Neuronal stem cell (in vitro differentiated cells): ENCODE data around the gene CEP112. TPM values are rescaled to one million over a fixed set of nuclear protein-coding genes. Genes with fewer than 3 reads are reported as not detected.

ENCODE experiments used
- DNase-seq: peaks from one replicate; pipeline ENCODE4 v3.0.0-alpha.2; 2013; ENCODE audit warnings: low spot score
- H2AFZ ChIP-seq: one replicate; pipeline ENCODE4 v1.6.1; 2013; ENCODE audit warnings: mild to moderate bottlenecking, low read length, inconsistent platforms
- H2AK5ac ChIP-seq: 2 replicates; pipeline ENCODE4 v1.6.1; 2013; ENCODE audit warnings: low read depth, mild to moderate bottlenecking, inconsistent platforms, low read length, moderate library complexity, mixed read lengths
- H2BK120ac ChIP-seq: 2 replicates; pipeline ENCODE4 v1.6.1; 2013; ENCODE audit warnings: low read depth, mild to moderate bottlenecking, inconsistent platforms, low read length, moderate library complexity, mixed read lengths
- H2BK12ac ChIP-seq: one replicate; pipeline ENCODE4 v1.6.1; 2013; ENCODE audit warnings: low read length, inconsistent platforms
- H2BK15ac ChIP-seq: 2 replicates; pipeline ENCODE4 v1.6.1; 2013; ENCODE audit warnings: mild to moderate bottlenecking, low read length, inconsistent platforms, mixed read lengths
- H2BK5ac ChIP-seq: one replicate; pipeline ENCODE4 v1.6.1; 2013; ENCODE audit warnings: inconsistent platforms, mild to moderate bottlenecking, low read length, moderate library complexity
- H3K14ac ChIP-seq: one replicate; pipeline ENCODE4 v1.6.1; 2013; ENCODE audit warnings: low read length, inconsistent platforms
- H3K18ac ChIP-seq: 2 replicates; pipeline ENCODE4 v1.6.1; 2013; ENCODE audit warnings: low read length, inconsistent platforms
- H3K23ac ChIP-seq: 2 replicates; pipeline ENCODE4 v1.6.1; 2013; ENCODE audit warnings: low read depth, mild to moderate bottlenecking, mixed read lengths, low read length, inconsistent platforms; ENCODE audit not compliant: poor library complexity
- H3K27ac ChIP-seq: replicated peaks from 3 replicates; pipeline ENCODE4 v1.5.1; 2013; ENCODE audit warnings: low read length, inconsistent platforms
- H3K27me3 ChIP-seq, 3 experiments: 2 replicates each; pipeline ENCODE4 v1.6.1; 2013; ENCODE audit warnings: low read length in 3 of 3, mild to moderate bottlenecking in 2 of 3, inconsistent platforms in 1 of 3, low read depth in 1 of 3, mixed read lengths in 1 of 3, moderate library complexity in 1 of 3; ENCODE audit not compliant: control insufficient read depth in 3 of 3, insufficient read depth in 3 of 3
- H3K36me3 ChIP-seq, 2 donors: replicated peaks in 1 of 2; 2 replicates each; pipeline ENCODE4 v1.6.1; 2013; ENCODE audit warnings: low read length in 2 of 2; ENCODE audit not compliant: control insufficient read depth in 2 of 2, insufficient read depth in 2 of 2
- H3K4ac ChIP-seq: 2 replicates; pipeline ENCODE4 v1.6.1; 2013; ENCODE audit warnings: inconsistent platforms, mild to moderate bottlenecking, low read length, moderate library complexity
- H3K4me1 ChIP-seq, 2 donors: 1 replicate in 1 of 2; 2 replicates in 1 of 2; pipeline ENCODE4 v1.6.1; 2013; ENCODE audit warnings: low read length in 2 of 2, low read depth in 1 of 2; ENCODE audit not compliant: control insufficient read depth in 2 of 2, insufficient read depth in 1 of 2
- H3K4me2 ChIP-seq: one replicate; pipeline ENCODE4 v1.6.1; 2013; ENCODE audit warnings: mild to moderate bottlenecking, low read length, inconsistent platforms; ENCODE audit not compliant: insufficient read depth, poor library complexity, severe bottlenecking
- H3K4me3 ChIP-seq, 2 donors: 2 replicates each; pipeline ENCODE4 v1.5.1; 2013; ENCODE audit warnings: low read length in 2 of 2, mild to moderate bottlenecking in 2 of 2, inconsistent platforms in 1 of 2, moderate library complexity in 1 of 2
- H3K79me1 ChIP-seq: one replicate; pipeline ENCODE4 v1.6.1; 2013; ENCODE audit warnings: low read depth, mild to moderate bottlenecking, inconsistent platforms, low read length, moderate library complexity
- H3K9ac ChIP-seq: one replicate; pipeline ENCODE4 v1.6.1; 2013; ENCODE audit warnings: mild to moderate bottlenecking, low read depth, low read length, inconsistent platforms; ENCODE audit not compliant: poor library complexity
- H3K9me3 ChIP-seq, 2 donors: replicated peaks in 1 of 2; 2 replicates each; pipeline versions ENCODE3 to v1.6.1; 2013; ENCODE audit warnings: low read length in 2 of 2, mild to moderate bottlenecking in 2 of 2, inconsistent platforms in 1 of 2, low read depth in 1 of 2, mixed read lengths in 1 of 2, moderate library complexity in 1 of 2; ENCODE audit not compliant: control insufficient read depth in 2 of 2, insufficient read depth in 1 of 2
- H4K8ac ChIP-seq: one replicate; pipeline ENCODE4 v1.6.1; 2013; ENCODE audit warnings: low read depth, mild to moderate bottlenecking, inconsistent platforms, low read length, moderate library complexity
- H4K91ac ChIP-seq: one replicate; pipeline ENCODE4 v1.6.1; 2013; ENCODE audit warnings: low read length, low read depth, mild to moderate bottlenecking, inconsistent platforms; ENCODE audit not compliant: poor library complexity
- WGBS, 2 donors: extraction: QIAGEN DNeasy Blood & Tissue Kit; methylation state at CpG; one replicate each; pipeline ENCODE4 v1.1.7; 2013; ENCODE audit warnings: missing lambda C conversion rate in 2 of 2, mixed read lengths in 1 of 2; ENCODE audit not compliant: insufficient read length in 2 of 2, insufficient replicate concordance in 1 of 2; ENCODE audit errors: extremely low coverage in 2 of 2; 5-methylcytosine and 5-hydroxymethylcytosine counted together
- polyA plus RNA-seq, 2 experiments: library from polyadenylated mRNA; stranded (reverse); fragments of 200-250 nt; gene quantifications; one replicate each; pipeline ENCODE4 v1.2.3, GENCODE V29; 2013

CEP112 gene
- 9.3 TPM for polyA plus RNA-seq (2013, experiment 1 of 2)
- 9.7 TPM for polyA plus RNA-seq (2013, experiment 2 of 2)

DNA sequence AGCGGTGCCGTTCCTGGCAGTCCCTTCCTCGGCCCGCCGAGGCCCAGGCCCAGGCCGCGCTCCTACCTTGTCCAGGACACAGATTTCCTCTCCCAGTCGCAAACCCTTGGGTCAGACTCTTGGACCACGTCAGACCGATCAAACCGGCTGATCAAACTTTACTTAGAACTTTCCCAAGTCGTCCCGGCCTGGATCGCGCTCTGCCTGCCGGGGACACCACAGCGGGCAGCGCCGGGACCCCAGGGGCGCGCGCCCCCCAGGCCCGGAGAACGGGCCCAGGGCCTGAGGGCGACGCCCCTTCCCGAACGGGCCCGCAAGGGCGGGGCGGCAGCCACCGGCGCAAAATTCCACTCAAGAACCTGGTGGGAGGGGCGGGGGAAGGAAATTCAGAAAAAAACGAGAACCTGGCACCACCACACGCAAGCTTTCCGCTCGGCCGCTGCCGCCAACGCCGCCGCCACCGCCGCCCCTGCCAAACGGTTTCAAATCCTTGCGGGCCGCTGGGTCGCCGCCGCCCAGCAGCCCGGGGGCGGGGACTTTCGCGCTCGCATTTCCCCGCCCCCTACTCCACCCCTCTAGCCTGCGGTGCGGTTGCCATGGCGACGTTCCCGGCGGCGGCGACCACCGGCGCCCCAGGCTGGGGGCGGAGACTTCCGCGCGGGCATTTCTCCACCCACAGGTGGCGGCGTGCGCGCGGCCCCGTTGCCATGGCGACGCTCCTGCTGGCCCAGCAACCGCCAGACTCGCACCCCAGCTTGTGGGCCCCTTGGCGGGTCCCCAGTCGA, at the start of gene CEP112:
Gene CEP112, minus strand, starts transcription at position 541 of the 785 bp plus-strand sequence.
- H4K8ac ChIP-seq = no peak within 1 kb of the TSS
- peak within 1 kb of the TSS; percentile 97 for H2AFZ ChIP-seq
- H4K91ac ChIP-seq = no peak within 1 kb of the TSS
- no peak within 1 kb of the TSS for H3K27ac ChIP-seq
- H2AK5ac ChIP-seq = no peak within 1 kb of the TSS
- H3K27me3 ChIP-seq = no peaks in the 10 kb centered on the region
- peaks cover 0 to 6% of the 10 kb centered on the region in 2 donors for H3K36me3 ChIP-seq
- peak within 1 kb of the TSS; percentile 74 to 84 for H3K4me3 ChIP-seq
- H3K4me2 ChIP-seq = peak within 1 kb of the TSS; percentile 78
- no peaks in the 10 kb centered on the region for H3K79me1 ChIP-seq
- no peak within 1 kb of the TSS for H3K4ac ChIP-seq
- peaks cover 1 to 7% of the 10 kb centered on the region in 2 donors for H3K4me1 ChIP-seq
- H2BK12ac ChIP-seq = no peak within 1 kb of the TSS
- no peak within 1 kb of the TSS for H2BK120ac ChIP-seq
- H2BK5ac ChIP-seq = peak within 1 kb of the TSS; percentile 77
- H3K9ac ChIP-seq = peak within 1 kb of the TSS; percentile 78
- peak; percentile 91 for DNase-seq
- H3K14ac ChIP-seq = no peak within 1 kb of the TSS
- H3K9me3 ChIP-seq = no peaks in the 10 kb centered on the region
- peak within 1 kb of the TSS; percentile 95 for H3K18ac ChIP-seq
- WGBS, 2 donors = no CpG with 5 or more reads among the region's 83 CpGs
- no peak within 1 kb of the TSS for H2BK15ac ChIP-seq
- H3K23ac ChIP-seq = peak within 1 kb of the TSS; percentile 65

DNA sequence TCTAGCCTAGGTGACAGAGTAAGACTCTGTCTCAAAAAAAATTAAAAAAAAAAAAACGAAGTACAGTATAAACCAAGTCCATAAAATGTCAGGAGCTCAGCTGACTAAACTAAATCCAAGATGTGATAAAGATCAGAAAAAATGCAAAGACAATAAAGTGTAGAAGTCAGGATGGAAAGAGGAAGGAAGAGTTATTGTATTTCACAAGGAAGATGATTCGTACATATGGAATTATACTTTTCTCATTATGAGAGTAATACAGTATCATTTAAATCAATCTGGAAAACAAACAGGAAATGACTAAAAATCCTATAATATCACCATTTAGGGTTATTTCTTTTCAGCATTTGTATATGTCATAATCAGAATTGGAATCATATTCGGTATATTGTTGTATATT, 48.7 kb upstream of the CEP112 start:
- no peak overlapping the region for H2AFZ ChIP-seq
- peaks cover 0 to 8% (median 0%) of the 10 kb centered on the region in 3 experiments for H3K27me3 ChIP-seq
- no CpG with 5 or more reads among the region's 3 CpGs for WGBS, 2 donors
- H3K9ac ChIP-seq = no peak overlapping the region
- H4K91ac ChIP-seq = no peak overlapping the region
- H3K23ac ChIP-seq = no peak overlapping the region
- H3K79me1 ChIP-seq = no peaks in the 10 kb centered on the region
- H2BK12ac ChIP-seq = no peak overlapping the region
- H2AK5ac ChIP-seq = no peak overlapping the region
- H3K9me3 ChIP-seq = no peaks in the 10 kb centered on the region
- no peak overlapping the region for H3K4me3 ChIP-seq
- H2BK15ac ChIP-seq = no peak overlapping the region
- H3K27ac ChIP-seq = no peak overlapping the region
- H3K4me1 ChIP-seq = no peaks in the 10 kb centered on the region
- no peak overlapping the region for H2BK120ac ChIP-seq
- DNase-seq = no peak
- H3K4ac ChIP-seq = no peak overlapping the region
- H3K18ac ChIP-seq = no peak overlapping the region
- no peak overlapping the region for H3K4me2 ChIP-seq
- H3K14ac ChIP-seq = no peak overlapping the region
- no peak overlapping the region for H4K8ac ChIP-seq
- H3K36me3 ChIP-seq = no peaks in the 10 kb centered on the region
- no peak overlapping the region for H2BK5ac ChIP-seq

GRCh38 chr17:66240013-66240412, 48.1 kb upstream of the CEP112 start:
- Histone ChIP-seq H4K91ac (no peak overlapping the region), H3K4me2 (no peak overlapping the region), H3K79me1 (no peaks in the 10 kb centered on the region), H2BK12ac (no peak overlapping the region), H3K23ac (no peak overlapping the region), H3K27ac (no peak overlapping the region), H3K18ac (no peak overlapping the region), H3K9me3 (no peaks in the 10 kb centered on the region), H2BK15ac (no peak overlapping the region), H3K27me3 (peaks cover 0 to 8% (median 0%) of the 10 kb centered on the region in 3 experiments), H4K8ac (no peak overlapping the region), H2AK5ac (no peak overlapping the region), H3K4ac (no peak overlapping the region), H2BK5ac (no peak overlapping the region), H2BK120ac (no peak overlapping the region), H3K4me3 (no peak overlapping the region), H3K14ac (no peak overlapping the region), H2AFZ (no peak overlapping the region), H3K4me1 (no peaks in the 10 kb centered on the region), H3K36me3 (no peaks in the 10 kb centered on the region), H3K9ac (no peak overlapping the region)
- no CpG with 5 or more reads among the region's 6 CpGs for WGBS, 2 donors
- no peak for DNase-seq

DNA sequence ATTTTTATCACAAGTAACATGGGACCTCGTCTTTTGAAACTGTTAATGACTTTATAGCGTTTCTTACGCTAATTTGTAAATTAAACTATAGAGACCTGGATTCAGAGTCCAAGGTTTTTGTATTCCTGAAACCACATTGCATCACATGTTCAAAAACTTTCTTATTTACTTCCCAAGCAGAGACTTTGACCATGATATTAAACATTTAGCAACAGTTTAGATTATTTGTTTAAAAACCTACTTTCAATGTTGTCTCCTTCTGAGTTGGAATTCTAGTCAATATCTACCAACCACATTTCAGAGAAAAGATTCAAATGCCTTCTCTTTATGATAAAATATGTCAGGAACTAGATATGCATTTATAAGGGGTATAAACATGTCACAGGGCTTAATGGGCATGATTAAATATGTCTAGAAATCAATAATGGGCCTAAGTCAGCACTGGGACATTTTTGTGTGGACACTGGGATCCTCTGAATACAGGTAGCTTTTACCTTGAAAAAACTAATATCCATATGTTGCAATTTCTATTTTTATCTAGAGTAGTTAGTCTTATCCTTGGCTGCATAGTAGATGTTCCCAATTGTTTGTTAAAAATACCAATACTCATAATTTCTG, 43.6 kb upstream of the CEP112 start:
- no peak for DNase-seq

More for the DNA sequence above, 43.6 kb upstream of the CEP112 start:
- no peak overlapping the region for H3K4me3 ChIP-seq
- H2BK15ac ChIP-seq = no peak overlapping the region
- H2AK5ac ChIP-seq = no peak overlapping the region
- no peaks in the 10 kb centered on the region for H3K36me3 ChIP-seq
- H2BK12ac ChIP-seq = no peak overlapping the region
- no peak overlapping the region for H4K91ac ChIP-seq
- H3K27ac ChIP-seq = no peak overlapping the region
- no peak overlapping the region for H2BK120ac ChIP-seq
- peaks cover 0 to 11% (median 0%) of the 10 kb centered on the region in 3 experiments for H3K27me3 ChIP-seq
- no peak overlapping the region for H2AFZ ChIP-seq
- no peaks in the 10 kb centered on the region for H3K4me1 ChIP-seq
- no peak overlapping the region for H3K9ac ChIP-seq
- no peak overlapping the region for H3K23ac ChIP-seq
- no peaks in the 10 kb centered on the region for H3K9me3 ChIP-seq
- H4K8ac ChIP-seq = no peak overlapping the region
- no peak overlapping the region for H2BK5ac ChIP-seq
- no peak overlapping the region for H3K18ac ChIP-seq
- H3K14ac ChIP-seq = no peak overlapping the region
- H3K4ac ChIP-seq = no peak overlapping the region
- WGBS, 2 donors = no CpG with 5 or more reads among the region's 3 CpGs
- no peak overlapping the region for H3K4me2 ChIP-seq
- no peaks in the 10 kb centered on the region for H3K79me1 ChIP-seq
